Omental fat pad (tissue), 4 donors: ENCODE measurements around the gene NUMB. TPM values are rescaled to one million over a fixed set of nuclear protein-coding genes. Genes with fewer than 3 reads are reported as not detected.

Experiments used
- ATAC-seq: fragments of 150-250 bp; one replicate; pipeline ENCODE4 v1.9.1; 2016; ENCODE audit warnings: mild to moderate bottlenecking, moderate library complexity; ENCODE audit not compliant: low FRiP score
- DNase-seq: peaks from one replicate; pipeline ENCODE4 v3.0.0-alpha.2; 2019; ENCODE audit warnings: low spot score
- total RNA-seq, 4 donors: library from RNA; depleted of rRNA; stranded (reverse); fragments of >200 nt; gene quantifications; one replicate each; pipeline ENCODE4 v1.1.0, GENCODE V29; 2016
- TF ChIP-seq, protein P1 (sequence below), 3 donors: fragments of 450-650 bp; IDR thresholded peaks; one replicate each; pipeline ENCODE4 v1.5.1; 2016 to 2017; ENCODE audit warnings: antibody characterized with exemption in 3 of 3, mild to moderate bottlenecking in 3 of 3, moderate library complexity in 2 of 3

NUMB gene
- total RNA-seq, 4 donors from 2014 or later = 48.2 to 95.4 (median 62.8) TPM

DNA sequence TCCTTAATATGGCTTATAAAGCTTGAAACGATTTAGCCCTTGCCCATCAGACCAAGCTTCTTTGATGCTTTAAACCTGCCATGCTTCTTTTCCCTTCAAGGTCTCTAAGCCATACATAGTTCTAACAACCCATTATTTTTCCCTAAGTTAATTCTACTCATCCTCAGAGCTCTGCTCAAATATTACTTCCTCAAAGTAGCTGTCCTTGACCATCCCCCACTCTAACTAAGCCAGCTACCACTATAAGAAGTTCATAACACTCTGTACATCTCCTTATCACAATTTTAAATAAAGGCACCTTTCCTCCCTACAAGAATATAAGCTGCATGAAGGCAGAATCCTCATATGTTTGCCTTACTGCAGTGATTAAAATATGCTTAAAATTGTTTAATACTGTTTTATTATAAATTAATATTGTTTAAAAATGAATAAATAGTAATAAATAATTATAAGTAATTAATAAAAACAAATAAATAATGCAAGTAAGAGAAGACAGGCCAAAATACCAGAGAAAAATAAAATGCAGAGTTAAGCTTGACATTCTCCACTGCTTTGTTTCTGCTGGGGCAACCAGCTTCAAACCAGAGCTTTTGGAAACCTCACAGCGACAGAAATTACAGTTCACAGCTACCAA, 76.8 kb downstream of the NUMB start:
- TF ChIP-seq, protein P1, sequence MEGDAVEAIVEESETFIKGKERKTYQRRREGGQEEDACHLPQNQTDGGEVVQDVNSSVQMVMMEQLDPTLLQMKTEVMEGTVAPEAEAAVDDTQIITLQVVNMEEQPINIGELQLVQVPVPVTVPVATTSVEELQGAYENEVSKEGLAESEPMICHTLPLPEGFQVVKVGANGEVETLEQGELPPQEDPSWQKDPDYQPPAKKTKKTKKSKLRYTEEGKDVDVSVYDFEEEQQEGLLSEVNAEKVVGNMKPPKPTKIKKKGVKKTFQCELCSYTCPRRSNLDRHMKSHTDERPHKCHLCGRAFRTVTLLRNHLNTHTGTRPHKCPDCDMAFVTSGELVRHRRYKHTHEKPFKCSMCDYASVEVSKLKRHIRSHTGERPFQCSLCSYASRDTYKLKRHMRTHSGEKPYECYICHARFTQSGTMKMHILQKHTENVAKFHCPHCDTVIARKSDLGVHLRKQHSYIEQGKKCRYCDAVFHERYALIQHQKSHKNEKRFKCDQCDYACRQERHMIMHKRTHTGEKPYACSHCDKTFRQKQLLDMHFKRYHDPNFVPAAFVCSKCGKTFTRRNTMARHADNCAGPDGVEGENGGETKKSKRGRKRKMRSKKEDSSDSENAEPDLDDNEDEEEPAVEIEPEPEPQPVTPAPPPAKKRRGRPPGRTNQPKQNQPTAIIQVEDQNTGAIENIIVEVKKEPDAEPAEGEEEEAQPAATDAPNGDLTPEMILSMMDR (IDR thresholded peaks at IDR 0.05) = no peak
- DNase-seq (no peak), ATAC-seq (no peak)

DNA sequence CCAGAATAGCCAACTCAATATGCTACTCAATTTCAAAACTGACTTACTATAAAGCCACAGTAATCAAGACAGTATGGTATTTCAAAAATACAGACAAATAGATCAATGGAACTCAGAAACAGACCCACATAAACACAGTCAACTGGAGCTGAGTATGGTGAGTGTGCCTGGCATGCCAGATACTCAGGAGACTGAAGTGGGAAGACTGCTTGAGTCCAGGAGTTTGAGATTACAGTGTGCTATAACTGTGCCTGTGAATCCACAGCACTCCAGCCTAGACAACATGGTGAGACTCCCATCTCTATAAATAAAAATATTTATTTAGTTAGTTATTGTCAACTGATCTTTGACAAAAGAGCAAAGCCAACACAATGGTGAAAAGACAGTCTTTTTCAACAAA, 81.8 kb downstream of the NUMB start:
- DNase-seq = no peak
- no peak for ATAC-seq
- TF ChIP-seq, protein P1 (IDR thresholded peaks at IDR 0.05) = no peak

DNA sequence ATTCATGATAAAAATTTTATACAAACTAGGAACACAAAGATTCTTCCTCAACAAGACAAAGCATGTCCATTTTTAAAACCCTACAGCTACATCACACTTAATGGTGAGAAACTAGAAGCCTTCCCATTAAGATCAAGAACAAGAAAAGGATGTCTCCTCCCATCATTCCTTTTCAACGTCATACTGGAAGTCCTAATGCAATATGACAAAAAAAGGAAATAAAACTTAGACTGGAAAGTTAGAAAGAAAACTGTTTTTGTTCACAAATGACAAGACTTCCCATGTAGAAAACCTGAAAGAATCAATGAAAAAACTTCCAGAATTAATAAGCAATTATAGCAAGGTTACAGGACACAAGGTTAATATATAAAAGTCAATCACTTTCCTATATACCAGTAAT, 82.5 kb downstream of the NUMB start:
- TF ChIP-seq, protein P1 (IDR thresholded peaks at IDR 0.05) = no peak
- no peak for ATAC-seq
- no peak for DNase-seq

DNA sequence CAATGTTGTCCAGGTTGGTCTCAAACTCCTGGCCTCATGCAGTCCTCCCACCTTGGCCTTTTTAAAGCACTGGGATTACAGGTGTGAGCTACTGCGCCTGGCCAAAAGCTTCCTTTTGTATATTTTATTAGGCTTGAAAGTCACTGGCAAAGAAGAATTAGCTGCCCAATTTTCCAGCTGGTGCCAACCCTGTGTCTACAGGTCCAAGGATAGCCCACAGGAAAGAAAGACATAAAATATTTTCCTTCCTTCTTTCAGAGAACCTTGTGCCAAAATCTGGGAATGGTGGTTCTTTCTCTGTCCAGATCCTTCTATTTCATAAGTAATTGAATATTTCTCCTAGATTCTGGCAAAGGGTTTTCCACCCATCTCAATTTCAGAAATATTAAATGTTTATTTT, 84.1 kb downstream of the NUMB start:
- DNase-seq = no peak
- TF ChIP-seq, protein P1 (IDR thresholded peaks at IDR 0.05) = no peak
- ATAC-seq = no peak

DNA sequence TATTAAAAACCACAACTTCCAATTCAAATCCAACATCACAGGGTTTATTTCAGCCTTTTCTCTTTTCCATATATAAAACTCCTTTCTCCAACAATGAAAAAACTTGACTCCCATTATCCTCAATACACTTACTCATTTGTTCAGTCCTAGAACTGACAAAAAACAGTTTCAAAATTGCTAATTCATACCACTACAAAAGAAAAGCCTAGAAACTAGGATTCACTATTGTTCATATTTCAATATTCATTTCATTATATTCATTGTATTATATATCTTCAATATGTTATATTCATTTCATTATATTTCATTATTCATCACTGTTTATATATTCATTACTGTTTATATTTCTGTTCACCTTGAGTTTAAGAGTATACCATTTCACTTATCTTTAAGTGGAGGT, 85.8 kb downstream of the NUMB start:
- DNase-seq (no peak), ATAC-seq (no peak)
- TF ChIP-seq, protein P1 (IDR thresholded peaks at IDR 0.05) = no peak

DNA sequence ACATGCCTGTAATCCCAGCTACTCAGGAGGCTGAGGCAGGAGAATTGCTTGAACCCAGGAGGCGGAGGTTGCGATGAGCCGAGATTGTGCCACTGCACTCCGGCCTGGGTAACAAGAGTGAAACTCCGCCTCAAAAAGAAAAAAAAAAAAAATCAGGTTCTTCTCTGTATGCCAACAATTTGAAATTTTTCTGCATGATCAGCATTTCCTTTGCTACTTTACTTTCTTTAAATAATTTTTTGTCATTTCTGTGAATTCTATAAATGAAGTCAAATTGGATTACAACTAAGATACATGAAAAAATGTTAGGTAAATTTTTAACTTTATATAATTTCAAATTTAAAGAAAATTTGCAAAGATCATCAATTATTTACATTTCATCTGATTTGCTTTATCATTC, 87.8 kb downstream of the NUMB start:
- TF ChIP-seq, protein P1 (IDR thresholded peaks at IDR 0.05) = no peak
- DNase-seq = no peak

DNA sequence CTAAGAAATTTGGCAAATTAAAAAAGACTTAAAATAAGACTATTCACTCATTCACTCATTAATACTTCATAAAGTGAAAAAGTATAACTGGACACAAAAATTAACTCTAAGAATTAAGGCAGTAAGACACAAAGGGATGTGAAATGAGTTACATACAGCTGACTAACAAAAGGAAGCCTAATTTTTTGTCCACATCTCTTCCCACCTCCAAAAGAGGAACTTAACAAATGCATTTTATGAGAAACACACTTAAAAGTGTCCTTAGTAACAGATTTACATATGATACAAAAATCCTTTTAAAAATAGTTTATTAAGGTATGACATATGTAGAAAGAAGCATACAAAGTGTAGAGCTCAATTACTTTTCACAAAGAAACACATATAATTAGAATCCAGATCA, 88.9 kb downstream of the NUMB start:
- ATAC-seq (no peak), DNase-seq (no peak)
- TF ChIP-seq, protein P1 (IDR thresholded peaks at IDR 0.05) = no peak

More for the DNA sequence above, 87.8 kb downstream of the NUMB start:
- ATAC-seq = no peak
